GM19328 (cell line): ENCODE measurements around the gene SMARCA4.
"Not testable (repeated sequence)": the region's sequence is repeated elsewhere in the genome, so short reads cannot be mapped to it uniquely, and the experiment has no call there.

Source experiments
- ATAC-seq: cut with Tn5 transposase; IDR thresholded peaks from one replicate; pipeline ENCODE4 v1.9.1; 2021; ENCODE audit warnings: mild to moderate bottlenecking, moderate library complexity; ENCODE audit not compliant: unreplicated experiment

SMARCA4 gene

DNA sequence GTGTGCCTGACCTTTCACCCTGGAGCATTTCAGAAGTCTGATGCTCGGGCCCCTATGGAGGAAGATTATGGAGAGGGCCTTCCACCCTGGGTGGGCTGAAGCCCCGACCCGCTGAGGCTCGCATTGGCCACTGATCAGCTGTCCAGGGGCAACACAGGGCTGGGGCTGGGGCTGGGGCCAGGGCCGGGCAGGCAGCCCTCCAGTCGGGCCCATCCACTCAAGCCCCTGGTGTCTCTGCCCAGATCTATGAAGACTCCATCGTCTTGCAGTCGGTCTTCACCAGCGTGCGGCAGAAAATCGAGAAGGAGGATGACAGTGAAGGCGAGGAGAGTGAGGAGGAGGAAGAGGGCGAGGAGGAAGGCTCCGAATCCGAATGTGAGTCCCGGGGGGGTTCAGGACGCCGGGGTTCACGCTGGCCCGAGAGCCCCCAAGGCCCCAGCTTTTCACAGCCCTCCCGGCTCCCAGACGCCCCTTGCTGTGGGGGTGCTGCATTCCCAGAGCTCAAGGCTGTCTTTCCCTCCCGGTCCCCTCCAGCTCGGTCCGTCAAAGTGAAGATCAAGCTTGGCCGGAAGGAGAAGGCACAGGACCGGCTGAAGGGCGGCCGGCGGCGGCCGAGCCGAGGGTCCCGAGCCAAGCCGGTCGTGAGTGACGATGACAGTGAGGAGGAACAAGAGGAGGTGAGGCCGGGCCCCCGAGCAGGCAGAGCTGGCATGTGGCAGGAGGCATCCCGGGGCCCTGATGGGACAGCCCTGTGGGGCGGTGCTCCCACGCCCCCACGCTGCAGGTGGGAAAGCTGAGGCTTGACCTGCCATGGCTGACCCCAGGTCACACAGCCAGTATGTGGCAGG is 98.9 kb downstream of the SMARCA4 start:
- ATAC-seq: no peak

DNA sequence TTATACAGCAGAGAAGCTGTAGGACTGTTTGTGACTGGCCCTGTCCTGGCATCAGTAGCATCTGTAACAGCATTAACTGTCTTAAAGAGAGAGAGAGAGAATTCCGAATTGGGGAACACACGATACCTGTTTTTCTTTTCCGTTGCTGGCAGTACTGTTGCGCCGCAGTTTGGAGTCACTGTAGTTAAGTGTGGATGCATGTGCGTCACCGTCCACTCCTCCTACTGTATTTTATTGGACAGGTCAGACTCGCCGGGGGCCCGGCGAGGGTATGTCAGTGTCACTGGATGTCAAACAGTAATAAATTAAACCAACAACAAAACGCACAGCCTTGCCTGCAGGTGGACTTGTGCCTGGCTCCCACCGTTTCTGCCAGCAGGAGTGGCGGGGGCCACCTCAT is 101.1 kb downstream of the SMARCA4 start:
- ATAC-seq: no peak

DNA sequence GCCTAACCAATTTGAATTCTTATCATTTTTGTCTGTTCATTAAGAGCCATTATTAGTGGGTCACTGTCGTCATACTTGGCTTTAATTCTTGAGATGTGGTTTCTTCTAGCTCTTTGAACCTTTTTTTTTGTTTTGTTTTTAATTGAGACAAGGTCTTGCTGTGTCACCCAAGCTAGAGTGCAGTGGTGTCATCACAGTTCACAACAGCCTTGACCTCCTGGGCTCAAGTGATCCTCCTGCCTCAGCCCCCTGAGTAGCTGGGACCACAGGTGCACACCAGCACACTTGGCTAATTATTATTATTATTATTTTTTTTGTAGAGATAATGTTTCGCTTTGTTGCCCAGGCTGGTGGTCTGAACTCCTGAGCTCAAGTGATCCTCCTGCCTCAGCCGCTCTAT is 102.6 kb downstream of the SMARCA4 start:
- no peak for ATAC-seq

DNA sequence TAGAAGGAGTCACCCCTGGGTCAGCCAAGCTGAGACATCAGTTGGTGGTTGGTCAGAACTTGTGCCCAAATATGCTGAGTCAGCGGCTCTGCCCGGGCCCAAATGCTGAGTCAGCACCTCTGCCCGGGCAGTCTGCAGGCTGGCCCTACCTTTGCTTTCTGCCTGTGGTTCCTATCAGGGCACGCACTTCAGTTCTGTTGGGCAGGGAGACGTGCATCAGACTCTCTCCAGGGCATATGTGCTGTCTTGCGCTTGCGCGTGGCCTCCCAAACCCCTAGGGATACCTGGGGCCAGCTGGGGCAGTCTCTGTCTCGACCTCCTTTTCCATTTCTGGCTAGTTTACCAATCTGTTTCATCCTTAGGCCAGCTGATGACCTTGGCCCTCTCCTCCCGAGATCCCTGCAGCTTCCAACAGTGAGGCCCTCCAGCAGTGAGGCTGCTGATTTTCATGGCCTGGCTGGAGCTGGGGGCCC is 104.0 kb downstream of the SMARCA4 start:
- ATAC-seq: no peak

DNA sequence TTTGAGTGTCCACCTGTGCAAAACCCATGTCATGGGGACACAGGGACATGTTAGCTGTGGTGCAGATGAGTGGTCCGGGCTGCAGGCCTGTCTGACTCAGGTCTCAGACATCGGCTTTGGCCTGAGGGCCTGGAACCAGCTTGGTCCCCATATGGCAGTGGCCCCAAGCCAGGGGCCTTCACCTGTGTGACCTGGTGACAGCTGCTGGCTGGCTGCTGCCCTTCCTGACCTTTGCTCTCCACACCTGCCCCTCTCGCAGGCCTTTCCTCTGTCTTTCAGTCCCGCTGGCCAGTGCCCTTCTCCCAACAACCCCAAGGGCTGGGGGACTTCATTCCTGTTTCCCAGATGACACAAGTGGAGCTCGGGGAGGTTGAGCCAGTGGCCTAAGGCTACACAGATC is 105.5 kb downstream of the SMARCA4 start:
- ATAC-seq: no peak

DNA sequence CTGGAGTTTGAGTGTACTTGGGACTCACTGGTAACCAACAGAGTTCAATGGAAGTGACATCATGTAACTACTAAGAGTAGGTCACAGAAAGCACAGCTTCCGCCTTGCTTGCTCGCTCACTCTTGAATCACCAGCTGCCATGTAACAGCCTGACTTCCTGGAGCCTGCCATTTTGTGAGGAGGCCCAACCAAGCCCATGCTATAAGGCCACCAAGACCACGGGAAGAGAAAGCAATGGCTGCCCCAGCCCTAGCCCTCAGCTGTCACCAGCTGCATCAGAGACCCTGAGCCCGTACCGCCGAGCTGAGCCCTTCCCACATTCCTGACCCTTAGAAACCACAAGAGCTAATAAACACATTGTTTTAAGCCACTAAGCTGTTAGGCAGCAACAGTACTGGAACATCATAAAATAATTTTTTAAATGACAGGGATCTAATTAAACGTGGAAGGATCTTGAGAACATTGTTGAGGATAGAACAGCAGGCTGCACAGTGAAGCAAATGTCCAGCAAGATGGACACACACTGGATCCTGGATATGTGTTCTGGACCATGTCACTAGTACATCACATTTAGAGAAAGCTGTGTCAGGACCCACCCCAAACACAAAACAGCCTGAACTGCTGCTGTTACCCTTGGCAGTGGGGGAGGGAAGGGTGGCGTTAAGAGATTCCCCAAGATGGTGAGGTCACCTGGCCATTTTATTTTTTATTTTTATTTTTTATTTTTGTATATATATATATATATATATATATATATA is 106.7 kb downstream of the SMARCA4 start:
- ATAC-seq: no peak

DNA sequence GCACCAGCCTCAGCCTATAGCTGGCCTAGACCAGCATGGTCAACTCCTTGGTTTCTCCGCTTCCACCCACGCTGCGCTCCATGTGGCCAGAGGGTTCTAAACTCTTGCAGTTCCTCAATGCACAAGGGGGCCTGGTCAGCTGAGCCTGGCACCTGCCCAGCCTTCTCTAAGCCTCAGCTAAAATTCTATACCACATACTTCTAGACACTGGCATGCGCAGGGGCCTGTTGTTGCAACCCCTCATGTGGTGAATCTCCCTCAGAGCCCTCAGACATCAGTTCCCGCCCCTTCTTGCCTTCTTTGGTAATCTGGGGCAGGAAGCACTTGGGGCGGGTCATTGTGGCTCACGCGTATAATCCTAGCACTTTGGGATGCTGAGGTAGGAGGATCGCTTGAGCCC is 108.7 kb downstream of the SMARCA4 start:
- ATAC-seq: no peak

DNA sequence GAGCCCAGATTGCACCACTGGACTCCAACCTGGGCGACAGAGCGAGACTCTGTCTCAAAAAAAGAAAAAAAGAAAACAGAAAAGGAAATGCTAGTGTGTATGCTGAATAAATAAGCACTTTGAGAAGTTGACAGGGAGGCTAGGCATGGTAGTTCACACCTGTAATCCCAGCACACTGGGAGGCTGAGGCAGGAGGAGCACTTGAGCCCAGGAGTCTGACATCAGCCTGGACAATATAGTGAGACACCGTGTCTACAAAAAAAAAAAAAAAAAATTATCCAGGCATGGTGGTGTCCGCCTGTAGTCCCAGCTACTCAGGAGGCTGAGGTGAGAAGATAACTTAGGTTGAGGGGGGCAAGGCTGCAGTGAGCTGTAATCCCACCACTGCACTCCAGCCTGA is 109.3 kb downstream of the SMARCA4 start:
- ATAC-seq: no peak

DNA sequence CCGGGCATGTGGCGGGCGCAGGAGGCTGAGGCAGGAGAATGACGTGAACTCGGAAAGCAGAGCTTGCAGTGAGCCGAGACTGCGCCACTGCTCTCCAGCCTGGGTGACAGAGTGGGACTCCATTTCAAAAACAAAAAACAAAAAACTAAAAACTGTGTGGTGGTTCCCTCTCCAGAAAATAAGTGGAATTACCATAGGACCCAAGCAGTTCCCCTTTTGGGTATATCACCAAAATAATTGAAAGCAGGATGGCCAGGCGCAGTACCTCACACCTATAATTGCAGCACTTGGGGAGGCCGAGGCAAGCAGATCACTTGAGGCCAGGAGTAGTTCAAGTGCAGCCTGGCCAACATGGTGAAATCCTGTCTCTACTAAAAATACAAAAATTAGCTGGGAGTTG is 112.7 kb downstream of the SMARCA4 start:
- no peak for ATAC-seq

DNA sequence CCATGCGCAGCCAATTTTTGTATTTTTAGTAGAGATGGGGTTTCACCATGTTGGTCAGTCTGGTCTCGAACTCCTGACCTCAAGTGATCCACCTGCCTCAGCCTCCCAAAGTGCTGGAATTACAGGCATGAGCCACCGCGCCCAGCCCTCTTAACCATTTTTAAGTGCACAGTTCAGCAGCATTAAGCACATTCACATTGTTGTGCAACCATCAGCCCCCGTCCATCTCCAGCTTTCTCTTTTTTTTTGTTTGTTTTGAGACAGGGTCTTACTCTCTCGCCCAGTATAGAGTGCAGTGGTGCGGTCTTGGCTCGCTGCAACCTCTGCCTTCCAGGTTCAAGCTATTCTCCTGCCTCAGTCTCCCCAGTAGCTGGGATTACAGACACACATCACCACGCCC is 116.0 kb downstream of the SMARCA4 start:
- not testable (repeated sequence) for ATAC-seq

DNA sequence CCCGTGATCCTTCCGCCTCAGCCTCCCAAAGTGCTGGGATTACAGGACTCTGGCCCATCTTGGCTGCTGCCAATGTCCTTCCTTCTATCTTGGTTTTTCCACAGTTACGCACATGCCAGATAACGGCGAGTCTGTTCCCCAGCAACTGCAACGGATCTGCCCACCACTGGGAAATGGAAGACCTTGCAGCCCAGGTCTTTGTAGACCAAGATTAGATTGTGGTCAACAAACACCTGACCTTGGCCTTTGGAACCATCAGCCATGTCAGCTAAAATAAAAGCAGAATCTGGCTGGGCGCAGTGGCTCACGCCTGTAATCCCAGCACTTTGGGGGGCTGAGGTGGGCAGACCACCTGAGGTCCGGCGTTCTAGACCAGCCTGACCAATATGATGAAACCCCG is 118.1 kb downstream of the SMARCA4 start:
- no peak for ATAC-seq

DNA sequence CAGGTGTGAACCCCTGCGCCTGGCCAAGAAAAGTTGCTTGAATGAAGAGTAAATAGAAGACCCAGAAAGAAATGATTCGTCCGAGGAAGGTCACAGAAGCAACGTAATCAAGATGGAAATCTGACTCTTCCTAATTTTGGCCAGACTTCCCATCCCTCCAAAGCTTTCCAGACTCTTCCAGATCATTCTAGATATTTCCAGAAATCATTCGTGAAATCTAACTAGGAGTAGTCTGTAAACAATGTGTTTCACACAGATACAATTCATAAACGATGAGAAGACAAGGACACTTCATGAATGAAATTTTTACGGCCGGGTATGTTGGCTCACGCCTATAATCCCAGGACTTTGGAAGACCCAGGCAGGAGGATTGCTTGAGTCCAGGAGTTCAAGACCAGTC is 119.2 kb downstream of the SMARCA4 start:
- no peak for ATAC-seq

DNA sequence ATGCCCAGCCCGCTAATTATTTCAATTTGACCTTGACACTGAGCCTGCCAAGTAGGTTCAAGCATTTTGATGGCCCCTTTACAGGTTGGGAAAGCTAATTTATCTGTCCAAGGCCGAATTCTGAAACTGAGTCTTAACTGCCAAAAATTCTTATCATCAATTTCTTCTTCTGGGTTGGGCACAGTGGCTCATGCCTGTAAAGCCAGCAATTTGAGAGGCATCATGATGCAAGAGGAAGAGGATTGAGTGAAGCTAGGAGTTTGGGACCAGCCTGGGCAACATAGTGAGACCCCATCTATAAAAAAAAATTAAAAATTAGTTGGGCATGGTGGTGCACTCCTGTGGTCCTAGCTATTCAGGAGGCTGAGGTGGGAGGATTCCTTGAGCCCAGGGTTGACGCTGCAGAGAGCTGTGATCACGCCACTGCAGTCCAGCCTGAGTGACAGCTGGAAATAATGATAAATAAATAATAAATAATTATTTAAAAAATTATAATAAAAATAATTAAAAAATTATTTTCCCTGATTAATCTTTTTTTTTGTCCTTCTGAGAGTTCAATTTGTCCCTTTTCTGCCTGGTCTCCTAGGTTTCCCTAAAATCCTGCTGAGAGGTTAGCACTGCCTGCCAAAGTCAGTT is 127.2 kb downstream of the SMARCA4 start:
- ATAC-seq: no peak

DNA sequence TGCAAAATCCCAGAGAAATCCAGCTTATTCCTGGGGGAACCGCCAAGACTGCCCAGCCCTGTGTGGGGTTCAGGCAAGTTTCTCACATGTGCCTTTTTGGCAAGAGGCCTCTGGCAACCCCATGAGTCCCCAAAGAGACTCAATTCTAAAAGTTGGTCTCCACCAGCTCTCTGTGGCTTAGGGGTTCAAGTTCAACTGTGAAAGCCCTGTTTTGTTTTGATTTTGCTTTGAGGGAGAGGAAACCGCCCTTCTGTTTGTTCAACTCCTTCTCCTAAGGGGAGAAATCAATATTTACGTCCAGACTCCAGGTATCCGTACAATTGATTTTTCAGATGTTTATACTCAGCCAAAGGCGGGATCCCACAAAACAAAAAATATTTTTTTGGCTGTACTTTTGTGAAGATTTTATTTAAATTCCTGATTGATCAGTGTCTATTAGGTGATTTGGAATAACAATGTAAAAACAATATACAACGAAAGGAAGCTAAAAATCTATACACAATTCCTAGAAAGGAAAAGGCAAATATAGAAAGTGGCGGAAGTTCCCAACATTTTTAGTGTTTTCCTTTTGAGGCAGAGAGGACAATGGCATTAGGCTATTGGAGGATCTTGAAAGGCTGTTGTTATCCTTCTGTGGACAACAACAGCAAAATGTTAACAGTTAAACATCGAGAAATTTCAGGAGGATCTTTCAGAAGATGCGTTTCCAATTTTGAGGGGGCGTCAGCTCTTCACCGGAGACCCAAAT is 127.8 kb downstream of the SMARCA4 start:
- no peak for ATAC-seq

DNA sequence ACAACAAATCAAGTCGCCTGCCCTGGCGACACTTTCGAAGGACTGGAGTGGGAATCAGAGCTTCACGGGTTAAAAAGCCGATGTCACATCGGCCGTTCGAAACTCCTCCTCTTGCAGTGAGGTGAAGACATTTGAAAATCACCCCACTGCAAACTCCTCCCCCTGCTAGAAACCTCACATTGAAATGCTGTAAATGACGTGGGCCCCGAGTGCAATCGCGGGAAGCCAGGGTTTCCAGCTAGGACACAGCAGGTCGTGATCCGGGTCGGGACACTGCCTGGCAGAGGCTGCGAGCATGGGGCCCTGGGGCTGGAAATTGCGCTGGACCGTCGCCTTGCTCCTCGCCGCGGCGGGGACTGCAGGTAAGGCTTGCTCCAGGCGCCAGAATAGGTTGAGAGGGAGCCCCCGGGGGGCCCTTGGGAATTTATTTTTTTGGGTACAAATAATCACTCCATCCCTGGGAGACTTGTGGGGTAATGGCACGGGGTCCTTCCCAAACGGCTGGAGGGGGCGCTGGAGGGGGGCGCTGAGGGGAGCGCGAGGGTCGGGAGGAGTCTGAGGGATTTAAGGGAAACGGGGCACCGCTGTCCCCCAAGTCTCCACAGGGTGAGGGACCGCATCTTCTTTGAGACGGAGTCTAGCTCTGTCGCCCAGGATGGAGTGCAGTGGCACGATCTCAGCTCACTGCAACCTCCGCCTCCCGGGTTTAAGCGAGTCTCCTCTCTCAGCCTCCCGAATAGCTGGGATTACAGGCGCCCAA is 128.6 kb downstream of the SMARCA4 start, which contains the start of gene LDLR:
LDLR (plus strand) TSS at position 210 of the 760 bp plus-strand sequence; CDS start at position 296, 86 bp downstream.
- ATAC-seq: no peak

DNA sequence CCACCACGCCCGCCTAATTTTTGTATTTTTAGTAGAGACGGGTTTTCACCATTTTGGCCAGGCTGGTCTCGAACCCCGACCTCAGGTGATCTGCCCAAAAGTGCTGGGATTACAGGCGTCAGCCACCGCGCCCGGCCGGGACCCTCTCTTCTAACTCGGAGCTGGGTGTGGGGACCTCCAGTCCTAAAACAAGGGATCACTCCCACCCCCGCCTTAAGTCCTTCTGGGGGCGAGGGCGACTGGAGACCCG is 129.1 kb downstream of the SMARCA4 start:
- ATAC-seq: not testable (repeated sequence)

DNA sequence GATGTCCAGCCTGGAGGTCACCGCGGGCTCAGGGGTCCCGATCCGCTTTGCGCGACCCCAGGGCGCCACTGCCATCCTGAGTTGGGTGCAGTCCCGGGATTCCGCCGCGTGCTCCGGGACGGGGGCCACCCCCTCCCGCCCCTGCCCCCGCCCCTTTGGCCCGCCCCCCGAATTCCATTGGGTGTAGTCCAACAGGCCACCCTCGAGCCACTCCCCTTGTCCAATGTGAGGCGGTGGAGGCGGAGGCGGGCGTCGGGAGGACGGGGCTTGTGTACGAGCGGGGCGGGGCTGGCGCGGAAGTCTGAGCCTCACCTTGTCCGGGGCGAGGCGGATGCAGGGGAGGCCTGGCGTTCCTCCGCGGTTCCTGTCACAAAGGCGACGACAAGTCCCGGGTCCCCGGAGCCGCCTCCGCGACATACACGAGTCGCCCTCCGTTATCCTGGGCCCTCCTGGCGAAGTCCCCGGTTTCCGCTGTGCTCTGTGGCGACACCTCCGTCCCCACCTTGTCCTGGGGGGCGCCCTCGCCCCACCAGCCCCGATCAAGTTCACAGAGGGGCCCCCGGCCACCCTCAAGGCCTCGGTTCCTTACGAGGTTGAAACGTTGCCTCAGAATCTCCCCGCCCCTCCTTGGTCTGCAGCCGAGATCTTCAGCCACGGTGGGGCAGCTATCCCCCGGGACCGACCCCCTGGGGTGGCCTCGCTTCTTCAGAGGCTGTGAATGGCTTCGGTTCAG is 129.6 kb downstream of the SMARCA4 start:
- ATAC-seq: peak; percentile 69

DNA sequence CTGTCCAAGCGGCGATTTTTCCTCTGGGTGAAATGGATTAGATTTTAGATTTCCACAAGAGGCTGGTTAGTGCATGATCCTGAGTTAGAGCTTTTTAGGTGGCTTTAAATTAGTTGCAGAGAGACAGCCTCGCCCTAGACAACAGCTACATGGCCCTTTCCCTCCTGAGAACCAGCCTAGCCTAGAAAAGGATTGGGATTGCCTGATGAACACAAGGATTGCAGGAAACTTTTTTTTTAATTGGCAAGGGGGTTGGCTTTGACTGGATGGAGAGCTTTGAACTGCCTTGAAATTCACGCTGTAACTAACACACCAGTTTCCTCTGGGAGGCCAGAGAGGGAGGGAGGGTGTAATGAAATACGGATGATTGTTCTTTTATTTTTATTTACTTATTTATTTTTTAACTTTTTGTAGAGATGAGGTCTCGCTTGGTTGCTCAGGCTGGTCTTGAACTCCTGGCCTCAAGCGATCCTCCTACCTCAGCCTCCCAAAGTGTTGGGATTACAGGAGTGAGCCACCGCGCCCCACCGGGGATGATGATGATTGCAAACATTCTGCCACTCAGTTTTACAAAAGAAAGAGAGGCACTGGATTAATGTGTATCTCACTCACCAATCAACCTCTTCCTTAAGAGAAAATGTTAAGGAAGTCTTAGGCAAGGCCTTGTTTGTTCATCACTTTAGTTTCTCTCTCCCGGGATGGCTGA is 130.3 kb downstream of the SMARCA4 start:
- no peak for ATAC-seq

DNA sequence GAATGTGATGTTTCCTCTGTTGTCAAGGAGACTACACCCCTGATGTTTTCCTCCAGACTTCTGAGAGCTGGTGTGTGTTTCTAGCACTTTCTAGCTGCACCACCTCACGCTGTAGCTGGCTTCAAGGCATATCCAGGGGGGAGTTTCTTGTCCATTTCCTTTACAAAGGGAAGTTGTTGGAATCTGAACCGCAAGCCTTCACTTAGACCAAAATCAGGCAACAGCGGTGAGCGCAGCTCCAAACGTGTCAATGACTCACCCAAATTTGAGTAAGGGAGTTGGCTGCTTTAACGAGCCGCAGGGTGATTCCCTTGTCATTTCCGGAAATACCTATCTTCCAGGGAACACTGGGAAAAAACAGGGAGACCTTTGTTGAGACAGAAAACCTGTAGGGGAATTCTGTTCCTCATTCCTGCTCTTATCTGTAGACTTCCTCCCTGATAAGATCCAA is 130.9 kb downstream of the SMARCA4 start:
- no peak for ATAC-seq
